GM19351 (cell line): ENCODE data around the gene LRBA.

Experiments
- ATAC-seq: cut with Tn5 transposase; IDR thresholded peaks from one replicate; pipeline ENCODE4 v1.9.1; 2021; ENCODE audit warnings: mild to moderate bottlenecking, moderate library complexity; ENCODE audit not compliant: unreplicated experiment

LRBA gene

DNA sequence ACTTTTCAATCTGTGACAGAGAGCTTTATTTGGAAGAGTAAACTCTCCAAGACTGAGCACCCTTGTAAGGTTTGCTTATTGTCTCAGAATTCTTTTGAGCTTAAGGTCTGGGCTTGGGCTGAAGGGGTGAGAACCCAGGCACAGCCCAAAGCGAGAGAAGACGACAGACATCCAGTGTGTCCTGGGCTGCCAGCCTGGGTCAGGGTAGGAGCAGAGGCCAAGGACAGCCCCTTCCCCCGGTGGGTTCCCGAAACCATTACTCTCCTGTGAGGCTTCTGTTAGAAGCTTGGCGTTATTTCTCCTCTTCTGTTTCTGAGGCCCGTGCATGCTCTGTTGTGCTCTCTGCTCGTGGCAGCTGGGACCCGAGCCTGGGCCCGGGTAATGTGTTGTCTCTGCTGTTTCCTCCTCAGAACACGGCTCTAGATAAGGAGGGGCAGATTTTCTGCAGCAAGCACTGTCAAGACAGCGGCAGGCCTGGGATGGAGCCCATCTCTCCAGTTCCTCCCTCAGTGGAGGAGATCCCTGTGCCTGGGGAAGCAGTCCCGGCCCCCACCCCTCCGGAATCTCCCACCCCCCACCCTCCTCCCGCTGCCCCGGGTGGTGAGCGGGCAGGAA is 759.4 kb downstream of the LRBA start:
- ATAC-seq, result no peak

DNA sequence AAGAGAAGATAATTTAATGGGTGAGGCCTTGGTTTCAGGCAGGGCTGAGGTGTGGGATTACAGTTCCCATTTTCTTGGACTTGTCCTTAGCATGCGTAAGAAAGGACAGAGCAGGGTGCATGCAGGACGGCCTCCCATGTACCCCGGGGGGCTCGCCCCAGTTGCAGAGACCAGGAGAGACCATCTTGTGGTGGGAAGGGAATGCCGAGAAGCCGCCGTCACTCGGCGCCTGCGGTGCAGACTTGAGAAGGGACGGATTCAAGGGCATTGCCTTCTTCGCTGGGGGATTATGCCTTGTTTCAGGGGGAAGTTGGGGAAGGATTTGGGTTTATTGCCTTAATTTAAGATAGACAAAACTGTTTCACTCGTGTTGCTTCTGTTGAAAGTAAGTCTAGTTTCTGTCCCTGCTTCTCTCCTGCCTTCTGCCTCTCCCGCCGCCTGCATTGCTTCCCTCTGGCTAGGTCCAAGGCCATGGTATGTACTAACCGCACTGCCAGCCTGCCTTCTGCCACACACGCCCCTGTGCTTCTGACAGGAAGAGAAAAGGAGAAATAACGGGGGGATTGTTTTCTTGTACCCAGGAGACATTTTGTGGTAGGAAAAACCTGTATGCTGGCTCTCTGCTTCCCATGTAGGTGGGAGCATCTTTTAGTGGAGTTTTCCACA is 761.0 kb downstream of the LRBA start:
- ATAC-seq, result no peak

DNA sequence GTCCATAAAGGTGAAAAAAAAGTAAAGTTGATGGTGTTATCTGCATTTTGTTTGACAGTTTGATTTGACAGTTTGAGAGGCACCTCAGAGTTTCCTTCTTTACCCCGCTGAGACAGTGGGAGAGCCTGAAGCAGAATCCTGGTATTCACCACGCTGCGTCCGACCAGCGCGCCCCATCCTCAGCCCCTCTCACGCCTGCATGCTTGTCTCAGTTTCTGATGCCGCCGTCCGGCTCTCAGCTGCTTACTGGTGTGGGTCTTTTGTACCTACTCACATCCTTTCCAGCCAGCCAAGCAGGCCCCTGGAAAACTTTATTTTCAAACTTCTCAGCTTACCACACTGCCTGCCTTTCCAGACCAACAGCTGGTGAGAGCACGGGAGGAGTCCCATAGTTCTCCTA is 761.7 kb downstream of the LRBA start:
- ATAC-seq, result no peak

DNA sequence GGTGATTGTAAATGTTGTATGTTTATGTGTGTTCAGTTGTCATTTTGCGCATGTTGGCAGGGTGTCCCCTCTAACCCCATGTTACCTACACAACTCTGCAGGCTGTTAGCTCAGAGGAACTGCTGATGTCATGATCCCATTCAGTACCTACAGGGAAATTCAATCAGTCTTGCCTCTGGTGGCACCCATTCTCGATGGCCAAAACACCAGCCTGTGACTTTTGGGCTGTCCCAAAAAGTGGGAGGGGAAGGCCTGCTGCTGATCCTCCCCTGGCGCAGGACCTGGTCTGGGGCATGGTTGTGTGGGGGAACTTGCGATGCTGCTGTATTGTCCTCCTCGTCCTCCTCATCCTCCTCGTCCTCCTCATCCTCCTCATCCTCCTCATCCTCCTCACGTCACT is 762.3 kb downstream of the LRBA start:
- no peak for ATAC-seq

DNA sequence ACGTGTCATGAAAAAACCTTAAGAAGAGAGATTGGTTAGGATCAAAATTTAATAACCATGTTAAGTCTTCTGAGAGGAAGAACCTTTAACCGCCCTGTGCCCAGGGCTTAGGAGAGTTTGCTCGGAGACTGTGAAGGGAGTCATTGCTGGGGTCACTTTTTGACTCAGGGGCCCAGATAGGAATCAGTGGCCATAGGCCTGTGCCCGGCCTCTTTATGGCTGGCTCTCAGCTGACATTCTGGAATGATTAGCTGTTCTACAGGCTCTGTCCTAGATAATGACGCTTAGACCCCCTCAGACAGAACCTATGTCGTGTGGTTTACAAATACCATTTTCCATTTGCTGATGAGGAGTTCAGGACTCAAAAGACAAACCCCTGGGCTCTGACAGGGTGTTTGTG is 762.8 kb downstream of the LRBA start:
- ATAC-seq, result no peak

DNA sequence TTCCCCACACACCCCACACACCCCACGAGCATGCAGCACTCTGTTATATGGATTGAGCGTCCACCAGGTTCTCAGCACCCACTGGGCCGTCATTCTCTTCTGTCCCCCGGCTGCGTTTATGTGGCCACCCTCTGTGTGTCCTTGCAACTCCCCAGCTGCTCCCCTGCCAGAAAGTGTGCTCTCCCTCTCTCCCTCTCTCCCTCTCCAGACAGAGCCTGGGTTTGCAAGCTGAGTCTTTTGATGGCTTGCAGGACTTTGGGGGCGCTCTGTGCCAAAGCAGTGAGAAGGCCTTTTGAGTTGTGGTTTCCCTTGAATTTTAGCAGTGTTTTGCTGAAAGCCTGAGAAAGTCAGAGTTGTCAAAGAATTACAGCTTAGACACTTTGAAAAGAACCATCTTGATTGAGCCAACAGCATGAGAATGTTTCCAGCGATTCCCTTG is 763.3 kb downstream of the LRBA start:
- no peak for ATAC-seq

DNA sequence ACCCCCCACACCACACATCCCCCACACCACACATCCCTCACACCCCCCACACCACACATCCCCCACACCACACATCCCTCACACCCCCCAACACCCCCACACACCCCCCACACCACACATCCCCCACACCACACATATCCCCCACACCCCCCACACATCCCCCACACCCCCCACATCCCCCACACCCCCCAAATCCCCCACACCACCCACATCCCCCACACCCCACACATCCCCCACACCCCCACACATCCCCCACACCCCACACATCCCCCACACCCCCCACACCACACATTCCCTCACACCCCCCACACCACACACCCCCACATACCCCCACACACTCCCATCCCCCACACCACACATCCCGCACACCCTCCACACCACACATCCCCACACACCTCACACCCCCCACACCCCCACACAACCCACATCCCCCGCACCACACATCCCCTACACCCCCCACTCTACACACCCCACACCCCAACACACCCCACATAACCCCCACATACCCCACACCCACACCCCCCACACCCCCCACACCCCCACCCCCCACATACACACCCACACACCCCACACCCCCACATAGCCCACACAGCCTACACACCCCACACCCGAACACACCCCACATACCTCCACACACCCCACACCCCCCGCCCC is 764.0 kb downstream of the LRBA start:
- no peak for ATAC-seq

DNA sequence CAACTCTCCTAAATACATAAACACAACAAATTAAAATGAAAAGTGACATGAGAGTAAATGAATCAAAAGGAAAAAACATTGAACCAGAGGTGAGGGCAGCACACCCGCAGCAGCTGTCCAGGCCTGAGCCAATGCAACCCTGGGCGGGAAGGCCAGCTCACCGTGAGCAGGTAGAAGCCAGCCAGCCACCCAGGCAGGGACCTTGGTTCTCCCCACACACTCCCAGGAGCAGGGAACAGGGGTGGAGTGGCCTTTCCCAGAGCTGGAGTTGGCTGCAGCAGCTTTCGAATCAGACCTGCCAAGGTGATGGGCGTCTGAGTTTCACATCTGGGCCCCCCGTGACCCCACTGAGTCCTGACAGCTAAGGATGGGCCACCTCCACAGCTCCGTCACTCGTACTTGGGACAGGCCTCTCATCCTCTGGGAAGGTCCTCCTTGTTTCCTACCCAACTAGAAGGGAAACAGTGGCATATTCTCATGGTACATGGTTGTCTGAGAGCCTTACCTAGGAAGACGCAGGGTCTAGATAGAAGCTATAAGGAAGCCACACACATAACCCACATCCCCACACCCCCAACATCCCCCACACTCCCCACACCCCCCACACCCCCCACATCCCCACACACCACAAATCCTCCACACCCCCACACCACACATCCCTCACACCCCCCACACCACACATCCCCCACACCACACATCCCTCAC is 764.6 kb downstream of the LRBA start:
- no peak for ATAC-seq

DNA sequence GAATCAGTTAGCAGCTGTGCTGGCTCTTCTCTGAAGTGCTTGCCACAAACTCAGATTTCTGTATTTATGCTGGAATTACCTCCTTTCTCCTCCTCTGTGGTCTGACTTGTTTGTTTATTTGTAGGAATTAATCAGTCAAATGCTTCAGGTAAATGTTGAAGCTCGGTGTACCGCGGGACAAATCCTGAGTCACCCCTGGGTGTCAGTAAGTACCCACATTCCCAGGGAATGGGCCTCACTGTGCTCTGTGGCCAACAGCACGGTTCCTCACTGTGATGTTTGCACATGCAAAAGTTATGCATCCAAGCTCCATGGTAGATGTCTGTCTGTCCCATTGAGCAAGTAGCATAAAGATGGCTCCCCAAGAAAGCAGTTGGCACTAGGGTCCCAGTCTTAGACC is 766.9 kb downstream of the LRBA start:
- ATAC-seq, result no peak

DNA sequence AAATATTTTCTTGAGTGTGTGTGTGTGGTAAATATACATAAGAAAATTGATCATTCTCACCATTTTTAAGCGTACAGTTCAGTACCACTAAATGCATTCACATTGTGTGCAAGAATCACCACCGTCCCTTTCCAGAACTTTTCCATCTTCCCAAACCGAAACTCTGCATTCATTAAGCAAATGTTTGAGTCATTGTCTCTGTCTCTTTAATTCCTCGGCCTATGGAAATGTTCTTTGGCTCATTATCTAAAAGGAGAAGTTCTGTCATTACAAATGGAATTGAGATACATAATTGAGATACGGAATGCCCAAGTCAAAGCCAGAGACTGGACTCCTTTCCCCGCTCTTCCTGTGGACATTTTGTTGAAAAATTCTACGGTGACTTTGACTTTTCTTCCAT is 767.9 kb downstream of the LRBA start:
- ATAC-seq, result no peak

DNA sequence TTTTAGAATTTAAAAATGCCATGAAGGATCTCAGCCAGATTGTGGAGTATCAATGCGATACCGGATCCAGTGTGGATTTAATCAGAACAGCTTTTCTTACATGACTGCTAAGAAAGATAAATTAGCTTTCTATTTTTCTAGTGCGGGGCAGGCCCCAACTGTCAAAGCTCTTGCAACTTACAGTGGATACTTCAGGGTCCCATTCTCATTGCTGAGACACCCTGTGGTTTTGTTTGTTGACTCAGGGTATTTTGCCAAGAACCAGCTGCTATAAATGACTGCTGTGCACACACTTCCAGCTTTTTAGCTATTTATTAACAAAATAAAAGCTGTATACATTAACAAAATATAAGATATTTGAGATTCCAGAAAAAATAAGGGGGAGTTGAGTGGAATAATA is 770.5 kb downstream of the LRBA start:
- ATAC-seq, result no peak

DNA sequence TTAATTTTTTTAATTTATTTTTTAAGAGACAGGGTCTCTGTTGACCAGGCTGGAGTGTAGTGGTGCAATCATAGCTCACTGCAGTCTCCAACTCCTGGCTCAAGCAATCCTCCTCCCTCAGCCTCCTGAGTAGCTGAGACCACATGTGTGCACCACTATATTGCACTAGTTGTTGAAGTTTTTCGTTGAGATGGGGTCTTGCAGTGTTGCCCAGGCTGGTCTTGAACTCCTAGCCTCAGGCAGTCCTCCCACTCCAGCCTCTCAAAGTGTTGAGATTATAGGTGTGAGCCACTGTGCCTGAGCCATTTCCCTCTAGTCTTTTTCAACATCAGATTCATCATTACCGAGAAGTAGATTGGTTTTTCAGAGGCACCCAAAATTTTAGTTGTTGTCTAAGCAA is 771.2 kb downstream of the LRBA start:
- ATAC-seq, result no peak

DNA sequence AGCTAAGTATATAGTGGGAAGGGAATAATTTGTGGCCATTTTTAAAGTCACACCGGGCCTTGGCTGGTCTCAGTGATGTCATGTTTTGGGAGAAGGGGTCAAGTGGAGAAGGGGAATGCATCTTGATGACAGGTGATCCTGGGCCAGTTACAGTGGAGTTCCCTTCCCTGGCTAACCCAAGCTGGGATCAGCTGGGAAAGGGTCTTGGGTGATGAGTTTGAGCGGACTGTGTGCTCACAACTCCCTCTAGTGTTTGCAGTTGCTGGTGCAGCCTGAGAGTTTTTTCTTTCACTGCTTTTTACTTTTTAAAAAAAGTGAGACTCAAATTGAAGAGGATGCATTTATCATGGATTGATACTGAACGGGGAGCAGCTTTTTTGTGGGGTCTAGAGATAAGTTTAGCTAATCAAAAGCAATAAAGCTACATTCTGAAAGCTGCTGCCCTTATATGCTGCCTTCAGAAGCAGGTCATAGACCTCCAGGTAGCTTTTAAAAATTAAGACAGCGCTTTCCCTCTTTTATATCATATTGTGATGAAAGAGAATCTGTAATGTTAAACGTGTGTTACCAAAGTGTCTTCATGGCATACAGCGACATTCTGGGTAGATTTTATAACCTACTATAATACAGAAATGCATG is 772.1 kb downstream of the LRBA start:
- ATAC-seq, result no peak

DNA sequence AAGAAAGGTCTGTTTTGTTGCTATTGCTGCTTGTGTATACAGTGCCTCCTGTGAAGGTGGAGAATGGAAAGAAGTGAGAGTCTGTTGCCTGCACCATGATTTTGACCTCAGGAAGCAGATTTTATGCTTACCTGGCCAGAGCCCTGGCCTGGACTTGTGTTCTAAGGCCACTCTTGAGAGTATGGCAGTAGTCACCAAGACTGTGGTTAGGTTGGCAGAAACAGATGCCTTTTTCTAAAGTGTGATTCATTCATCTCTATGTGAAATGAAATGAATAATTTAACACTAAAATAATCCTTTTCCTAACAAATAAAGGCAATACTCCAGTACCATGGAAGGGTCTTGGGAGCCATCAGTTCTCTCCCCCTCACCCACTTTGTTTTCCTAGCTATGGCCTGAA is 775.1 kb downstream of the LRBA start:
- no peak for ATAC-seq

DNA sequence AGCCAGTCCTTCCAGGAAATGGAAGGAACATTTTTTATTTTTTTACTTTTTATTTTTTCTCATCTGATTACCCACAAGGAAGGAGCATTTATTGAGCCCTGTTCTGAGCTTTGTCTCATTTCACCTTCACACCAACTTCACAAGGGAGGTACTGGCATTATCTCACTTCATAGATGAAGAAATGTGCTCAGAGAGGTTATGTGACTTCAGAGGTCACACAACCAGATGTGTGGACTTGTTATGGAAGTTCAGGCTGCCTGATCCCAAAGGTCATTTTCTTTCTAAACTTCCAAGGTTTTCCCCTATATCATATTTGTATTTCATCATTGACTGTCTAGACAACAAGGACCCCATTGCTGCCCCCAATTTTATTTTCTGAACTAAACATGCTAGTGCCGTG is 776.5 kb downstream of the LRBA start:
- ATAC-seq, result no peak

DNA sequence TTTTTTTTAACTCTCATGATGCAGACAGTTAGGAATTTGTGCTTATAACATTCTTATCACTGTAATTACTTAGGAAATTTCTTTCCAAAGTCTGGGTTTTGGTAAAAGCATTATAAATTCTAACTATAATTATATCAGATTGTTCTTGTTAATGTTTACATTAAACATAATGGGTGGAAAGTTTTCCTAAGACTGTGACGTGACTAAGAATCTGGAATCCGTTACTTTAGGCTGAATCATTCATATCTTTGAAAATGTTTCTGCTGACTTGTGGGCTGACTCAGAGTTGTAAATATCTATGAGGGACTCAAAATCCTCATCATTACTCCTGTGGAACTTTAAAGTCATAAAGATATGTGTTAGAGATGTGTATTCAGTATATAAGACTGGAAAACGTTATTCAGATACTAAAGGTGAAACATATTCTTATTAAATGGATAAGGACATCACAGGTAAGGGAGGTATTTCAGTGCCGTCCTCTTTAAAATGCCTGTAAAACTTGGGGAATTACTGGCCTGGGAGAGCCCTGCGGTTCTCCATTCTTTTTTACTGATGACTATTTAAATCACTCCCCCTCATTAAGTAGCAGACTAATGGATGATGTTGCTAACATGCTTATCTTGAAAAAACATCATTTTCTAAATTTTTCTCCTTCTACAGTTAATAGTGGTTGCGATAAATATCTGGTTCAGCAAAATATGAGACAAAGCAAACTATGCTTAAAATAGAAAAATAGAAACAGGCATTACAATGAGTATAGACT is 777.8 kb downstream of the LRBA start:
- ATAC-seq, result no peak

DNA sequence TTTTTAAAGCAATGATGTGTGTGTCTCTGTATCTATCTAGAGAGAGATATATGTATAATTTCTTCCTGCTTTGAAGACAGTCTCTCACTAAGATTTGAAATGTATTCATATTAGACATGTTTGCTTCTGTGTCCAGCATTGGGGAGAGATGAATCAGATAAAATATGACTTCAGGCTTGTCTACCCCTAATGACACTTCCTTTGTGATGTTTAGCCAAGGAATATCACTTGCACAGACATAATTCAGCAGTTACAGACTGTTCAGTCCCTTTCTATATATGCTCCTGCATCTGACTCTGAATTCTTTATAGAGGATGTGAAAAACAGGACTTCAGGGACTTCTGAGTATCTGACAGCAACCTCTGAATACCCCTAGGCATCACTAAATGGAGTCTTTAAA is 778.5 kb downstream of the LRBA start:
- no peak for ATAC-seq

DNA sequence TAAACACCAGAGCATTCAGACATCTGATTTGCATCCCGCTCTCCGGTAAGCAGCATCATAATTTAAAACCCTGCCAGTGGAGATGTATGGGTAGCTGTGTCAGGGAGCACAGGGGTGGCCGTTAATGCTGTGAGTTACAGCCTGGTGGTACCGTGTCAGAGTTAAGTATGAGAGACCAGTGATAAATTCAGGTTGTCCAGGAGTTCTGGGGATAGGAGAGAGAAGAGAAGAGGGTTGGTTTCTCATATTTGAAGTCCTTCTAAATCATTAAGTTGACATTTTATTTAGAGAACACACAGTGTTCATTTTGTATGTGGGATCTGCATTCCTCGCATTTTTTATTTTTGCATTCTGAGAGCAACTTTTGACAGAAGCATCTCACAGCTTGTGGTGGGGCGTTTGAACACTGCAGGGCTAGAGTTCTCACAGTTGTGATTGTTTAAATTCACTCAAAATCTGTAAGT is 779.2 kb downstream of the LRBA start:
- ATAC-seq, result no peak

DNA sequence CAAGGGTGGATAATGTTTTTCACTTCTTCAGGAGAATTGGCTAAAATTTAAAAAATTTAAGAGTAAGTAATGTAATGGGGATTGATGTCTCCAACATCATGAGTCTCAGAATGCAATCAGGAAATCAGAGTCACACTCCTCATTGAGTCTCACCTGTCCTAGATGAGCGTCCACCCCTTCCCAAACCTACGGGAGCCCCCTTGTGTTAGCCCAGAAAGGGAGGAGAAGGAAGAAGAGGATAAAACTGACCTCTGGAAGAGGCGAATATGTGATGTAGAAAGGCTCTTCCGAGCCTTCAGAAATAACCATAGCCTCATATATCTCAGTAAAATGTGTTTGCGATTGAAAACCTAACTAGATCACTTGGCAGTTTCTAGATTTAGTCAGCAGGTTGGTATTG is 779.8 kb downstream of the LRBA start:
- no peak for ATAC-seq

DNA sequence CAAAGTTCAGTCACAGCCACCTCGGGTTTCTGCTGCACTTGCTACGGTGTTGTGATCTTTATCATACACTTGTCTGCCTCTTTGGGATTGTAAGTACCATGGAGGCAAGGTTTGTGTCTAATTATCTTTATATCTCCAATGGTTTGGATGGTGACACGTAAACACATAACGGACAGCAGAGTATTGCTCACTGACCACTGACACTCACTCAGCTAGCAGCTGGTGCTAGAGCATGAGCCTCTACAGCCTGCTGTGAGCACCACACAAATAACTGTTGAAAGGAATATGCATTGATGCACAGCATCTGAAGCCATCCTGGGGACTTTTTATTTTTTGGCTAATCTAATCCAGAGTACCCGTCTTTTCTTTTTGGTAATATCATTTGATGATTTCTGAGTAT is 780.8 kb downstream of the LRBA start:
- no peak for ATAC-seq

DNA sequence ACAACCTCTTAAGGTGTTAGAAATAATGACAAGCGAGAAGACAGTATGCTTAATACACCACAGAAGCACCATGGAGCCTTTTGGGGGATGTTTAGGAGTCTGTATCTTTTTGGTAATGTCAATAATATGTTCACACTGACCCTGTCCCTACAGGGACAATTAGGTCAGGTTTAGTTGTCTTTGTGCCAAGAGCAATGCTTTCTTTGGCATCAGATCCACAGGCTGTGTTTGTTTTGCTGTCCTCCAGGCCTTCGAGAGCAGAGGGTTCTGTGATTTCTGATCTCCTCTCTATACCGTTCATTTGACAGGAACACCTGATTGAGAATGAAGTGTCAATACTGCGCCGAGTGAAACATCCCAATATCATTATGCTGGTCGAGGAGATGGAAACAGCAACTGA is 783.1 kb downstream of the LRBA start:
- ATAC-seq, result no peak
